Osteoblast (primary cell): ENCODE measurements around the gene FOXA3. TPM values are rescaled to one million over a fixed set of nuclear protein-coding genes. Genes with fewer than 3 reads are reported as not detected.
"Not testable (repeated sequence)": the region's sequence is repeated elsewhere in the genome, so short reads cannot be mapped to it uniquely, and the experiment has no call there.

Experiments used
- DNase-seq: peaks from one replicate; pipeline ENCODE4 v3.0.0; 2011; ENCODE audit warnings: low spot score, mixed read lengths; ENCODE audit not compliant: insufficient read length; ENCODE audit errors: missing footprints
- H2AFZ ChIP-seq: 2 replicates; pipeline ENCODE4 v1.6.0; 2011; ENCODE audit warnings: mild to moderate bottlenecking, low read length
- H3K27ac ChIP-seq: 2 replicates; pipeline ENCODE4 v1.5.1; 2011; ENCODE audit warnings: mild to moderate bottlenecking, low read depth, low read length, moderate library complexity
- H3K27me3 ChIP-seq: 2 replicates; pipeline ENCODE4 v1.6.0; 2012; ENCODE audit warnings: mild to moderate bottlenecking, control low read depth, inconsistent platforms, low read length, moderate library complexity; ENCODE audit not compliant: insufficient read depth
- H3K36me3 ChIP-seq: 2 replicates; pipeline ENCODE4 v1.5.1; 2011; ENCODE audit warnings: mild to moderate bottlenecking, low read length, control low read depth, moderate library complexity; ENCODE audit not compliant: insufficient read depth
- H3K4me1 ChIP-seq: 2 replicates; pipeline ENCODE4 v1.5.1; 2011; ENCODE audit warnings: mild to moderate bottlenecking, low read length, control low read depth, moderate library complexity; ENCODE audit not compliant: insufficient read depth
- H3K4me2 ChIP-seq: 2 replicates; pipeline ENCODE4 v1.6.0; 2011; ENCODE audit warnings: mild to moderate bottlenecking, low read length; ENCODE audit not compliant: insufficient read depth
- H3K4me3 ChIP-seq: fragments of 200-600 bp; sonication (generic); 3 replicates; pipeline ENCODE4 v1.5.1; 2012; ENCODE audit warnings: mild to moderate bottlenecking, low read length, inconsistent platforms; ENCODE audit not compliant: insufficient read depth
- H3K79me2 ChIP-seq: 2 replicates; pipeline ENCODE4 v1.6.0; 2012; ENCODE audit warnings: mild to moderate bottlenecking, low read length, control low read depth, inconsistent platforms; ENCODE audit not compliant: insufficient read depth
- H3K9me3 ChIP-seq: 2 replicates; pipeline ENCODE4 v1.5.1; 2011; ENCODE audit warnings: low read depth, low read length, control low read depth
- H4K20me1 ChIP-seq: 2 replicates; pipeline ENCODE4 v1.6.0; 2012; ENCODE audit warnings: mild to moderate bottlenecking, low read length, control low read depth; ENCODE audit not compliant: insufficient read depth
- total RNA-seq: library from RNA; depleted of rRNA; stranded (reverse); fragments of >200 nt; gene quantifications from 2 replicates; pipeline ENCODE4 v1.2.3, GENCODE V29; 2012
- TF ChIP-seq, protein P1 (sequence below): IDR thresholded peaks from 2 replicates; pipeline ENCODE4 v1.5.1; 2011; ENCODE audit warnings: mild to moderate bottlenecking, low read depth, low read length, moderate library complexity; ENCODE audit errors: extremely low read depth

The FOXA3 gene
- total RNA-seq, 1 donor, result not detected

DNA sequence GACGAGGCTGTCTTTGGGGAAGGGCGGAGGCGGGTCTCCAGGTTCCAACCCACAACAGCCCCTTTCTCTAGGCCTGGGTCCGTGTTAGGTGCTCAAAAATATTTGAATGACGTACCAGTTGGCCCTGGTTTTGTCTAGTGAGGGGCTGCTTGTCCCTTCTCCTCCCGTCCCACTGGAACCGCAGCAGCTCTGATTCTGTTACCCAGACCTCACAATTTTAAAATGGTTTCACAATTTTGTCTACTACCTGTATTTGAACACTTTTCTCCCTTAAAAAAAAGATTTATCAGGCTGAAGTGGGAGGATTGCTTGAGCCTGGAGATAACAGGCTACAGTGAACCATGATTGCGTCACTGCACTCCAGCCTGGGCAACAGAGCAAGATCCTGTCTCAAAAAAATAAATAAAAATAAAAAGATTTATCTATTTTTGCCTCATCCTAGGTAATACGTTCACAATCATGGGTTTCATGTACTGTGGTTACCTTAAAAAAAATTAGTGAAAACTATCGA is 23.1 kb downstream of the FOXA3 start:
- DNase-seq, result peak; percentile 5

GRCh38 chr19:45889210-45889885 is 25.2 kb downstream of the FOXA3 start:
- Histone ChIP-seq H3K4me2 (no peak overlapping the region), H3K9me3 (no peaks in the 10 kb centered on the region), H3K27ac (no peak overlapping the region), H3K79me2 (peaks cover 9% of the 10 kb centered on the region), H2AFZ (no peak overlapping the region), H3K4me1 (peaks cover 15% of the 10 kb centered on the region), H3K36me3 (peaks cover 5% of the 10 kb centered on the region), H3K4me3 (no peak overlapping the region), H4K20me1 (peaks cover 5% of the 10 kb centered on the region), H3K27me3 (no peaks in the 10 kb centered on the region)
- DNase-seq, result peak; percentile 65
- TF ChIP-seq, protein P1, sequence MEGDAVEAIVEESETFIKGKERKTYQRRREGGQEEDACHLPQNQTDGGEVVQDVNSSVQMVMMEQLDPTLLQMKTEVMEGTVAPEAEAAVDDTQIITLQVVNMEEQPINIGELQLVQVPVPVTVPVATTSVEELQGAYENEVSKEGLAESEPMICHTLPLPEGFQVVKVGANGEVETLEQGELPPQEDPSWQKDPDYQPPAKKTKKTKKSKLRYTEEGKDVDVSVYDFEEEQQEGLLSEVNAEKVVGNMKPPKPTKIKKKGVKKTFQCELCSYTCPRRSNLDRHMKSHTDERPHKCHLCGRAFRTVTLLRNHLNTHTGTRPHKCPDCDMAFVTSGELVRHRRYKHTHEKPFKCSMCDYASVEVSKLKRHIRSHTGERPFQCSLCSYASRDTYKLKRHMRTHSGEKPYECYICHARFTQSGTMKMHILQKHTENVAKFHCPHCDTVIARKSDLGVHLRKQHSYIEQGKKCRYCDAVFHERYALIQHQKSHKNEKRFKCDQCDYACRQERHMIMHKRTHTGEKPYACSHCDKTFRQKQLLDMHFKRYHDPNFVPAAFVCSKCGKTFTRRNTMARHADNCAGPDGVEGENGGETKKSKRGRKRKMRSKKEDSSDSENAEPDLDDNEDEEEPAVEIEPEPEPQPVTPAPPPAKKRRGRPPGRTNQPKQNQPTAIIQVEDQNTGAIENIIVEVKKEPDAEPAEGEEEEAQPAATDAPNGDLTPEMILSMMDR, result no peak

More for the DNA sequence above, 23.1 kb downstream of the FOXA3 start:
- Histone ChIP-seq H3K4me3 (peak overlapping the region; percentile 80), H3K79me2 (peaks cover 17% of the 10 kb centered on the region), H4K20me1 (peaks cover 24% of the 10 kb centered on the region), H3K9me3 (no peaks in the 10 kb centered on the region), H3K4me1 (peaks cover 25% of the 10 kb centered on the region), H3K4me2 (peak overlapping the region; percentile 99), H2AFZ (peak overlapping the region; percentile 99), H3K27me3 (no peaks in the 10 kb centered on the region), H3K36me3 (peaks cover 5% of the 10 kb centered on the region), H3K27ac (peak overlapping the region; percentile 99)
- TF ChIP-seq, protein P1, result no peak

DNA sequence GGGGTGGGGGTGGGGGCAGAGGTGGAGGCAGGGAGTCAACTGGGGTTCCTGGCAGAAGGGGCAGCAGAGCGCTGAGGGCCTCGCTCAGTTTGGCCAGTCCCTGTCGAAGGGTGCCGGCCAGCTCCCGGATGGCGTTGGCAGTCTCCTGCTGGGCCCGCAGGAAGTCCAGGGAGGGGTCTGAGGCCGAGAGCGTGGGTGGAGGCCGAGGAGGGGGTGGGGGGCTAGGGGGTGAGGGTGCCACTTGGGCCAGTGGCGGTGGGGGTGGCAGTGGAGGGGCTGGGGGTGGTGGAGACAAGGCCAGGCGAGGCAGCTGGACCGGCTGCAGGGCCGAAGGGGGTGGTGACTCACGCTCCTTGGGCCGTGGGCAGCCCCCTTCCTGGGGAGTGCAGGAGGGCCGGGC is 26.8 kb downstream of the FOXA3 start:
- Histone ChIP-seq H3K79me2 (no peaks in the 10 kb centered on the region), H4K20me1 (no peaks in the 10 kb centered on the region), H3K9me3 (no peaks in the 10 kb centered on the region), H3K36me3 (peaks cover 3% of the 10 kb centered on the region), H3K4me3 (no peak overlapping the region), H3K27ac (no peak overlapping the region), H3K27me3 (no peaks in the 10 kb centered on the region), H3K4me1 (peaks cover 8% of the 10 kb centered on the region), H2AFZ (no peak overlapping the region), H3K4me2 (no peak overlapping the region)
- peak; percentile 26 for DNase-seq
- TF ChIP-seq, protein P1, result no peak

- peaks cover 7% of the 10 kb centered on the region for H4K20me1 ChIP-seq
- H3K4me3 ChIP-seq, result no peak overlapping the region
- DNase-seq, result peak; percentile 29
- TF ChIP-seq, protein P1, result no peak
- H3K79me2 ChIP-seq, result peaks cover 2% of the 10 kb centered on the region
- no peaks in the 10 kb centered on the region for H3K4me1 ChIP-seq
- H3K27ac ChIP-seq, result no peak overlapping the region
- H3K9me3 ChIP-seq, result no peaks in the 10 kb centered on the region
- no peaks in the 10 kb centered on the region for H3K27me3 ChIP-seq
- no peak overlapping the region for H3K4me2 ChIP-seq
- no peak overlapping the region for H2AFZ ChIP-seq
- H3K36me3 ChIP-seq, result peaks cover 15% of the 10 kb centered on the region
Measured at GRCh38 chr19:45895519-45895972, 31.4 kb downstream of the FOXA3 start.

GRCh38 chr19:45895983-45896599 is 32.0 kb downstream of the FOXA3 start:
- not testable (repeated sequence) for H2AFZ ChIP-seq, H3K27ac ChIP-seq, H3K79me2 ChIP-seq, H3K27me3 ChIP-seq, H3K4me1 ChIP-seq, H3K9me3 ChIP-seq, H3K4me3 ChIP-seq, H3K4me2 ChIP-seq
- Histone ChIP-seq H4K20me1 (peaks cover 12% of the 10 kb centered on the region), H3K36me3 (peaks cover 15% of the 10 kb centered on the region)
- DNase-seq, result peak; percentile 51
